GM23338 (cell line): Measurements from ENCODE around the gene FARS2. TPM values are rescaled to one million over a fixed set of nuclear protein-coding genes. Genes with fewer than 3 reads are reported as not detected.

Source experiments
- ATAC-seq: fragments of 200-7000 bp; cut with Tn5 transposase; 3 replicates; pipeline ENCODE4 v1.9.1; 2020
- DNase-seq: peaks from one replicate; pipeline ENCODE4 v3.0.0-alpha.2; 2015; ENCODE audit warnings: low spot score
- H2AFZ ChIP-seq: fragments of 200-600 bp; sonication (generic); 2 replicates; pipeline ENCODE4 v1.8.0; 2016; ENCODE audit warnings: antibody characterized with exemption, mild to moderate bottlenecking, moderate library complexity
- H3F3A ChIP-seq: fragments of 200-600 bp; sonication (generic); replicated peaks from 2 replicates; pipeline ENCODE4 v1.8.0; 2017; ENCODE audit warnings: antibody characterized with exemption, mixed run types, low read depth
- H3K27ac ChIP-seq: fragments of 200-600 bp; sonication (generic); 2 replicates; pipeline ENCODE4 v1.6.1; 2016; ENCODE audit warnings: low read depth
- H3K27me3 ChIP-seq: fragments of 200-600 bp; sonication (generic); 2 replicates; pipeline ENCODE4 v1.8.0; 2016; ENCODE audit warnings: mild to moderate bottlenecking, mixed run types, moderate library complexity; ENCODE audit not compliant: insufficient read depth
- H3K36me3 ChIP-seq: fragments of 200-600 bp; sonication (generic); 2 replicates; pipeline ENCODE4 v1.8.0; 2016; ENCODE audit warnings: mild to moderate bottlenecking; ENCODE audit not compliant: insufficient read depth
- H3K4me1 ChIP-seq: fragments of 200-600 bp; sonication (generic); 2 replicates; pipeline ENCODE4 v1.8.0; 2016; ENCODE audit warnings: mild to moderate bottlenecking, moderate library complexity; ENCODE audit not compliant: insufficient read depth
- H3K4me2 ChIP-seq: fragments of 200-600 bp; sonication (generic); 2 replicates; pipeline ENCODE4 v1.7.1; 2017; ENCODE audit warnings: mixed run types
- H3K4me3 ChIP-seq: fragments of 200-600 bp; sonication (generic); 2 replicates; pipeline ENCODE4 v1.6.1; 2016; ENCODE audit warnings: mixed run types
- H3K79me2 ChIP-seq: fragments of 200-600 bp; sonication (generic); replicated peaks from 2 replicates; pipeline ENCODE4 v1.8.0; 2017; ENCODE audit warnings: mild to moderate bottlenecking; ENCODE audit not compliant: insufficient read depth
- H3K9me2 ChIP-seq: fragments of 200-600 bp; sonication (generic); 2 replicates; pipeline ENCODE4 v1.8.0; 2017; ENCODE audit not compliant: insufficient read depth
- H4K20me1 ChIP-seq: fragments of 200-600 bp; sonication (generic); replicated peaks from 2 replicates; pipeline ENCODE4 v1.8.0; 2017; ENCODE audit warnings: mild to moderate bottlenecking; ENCODE audit not compliant: insufficient read depth
- H3K27ac Mint-ChIP-seq: 2 replicates; pipeline ENCODE4 v1.8.0; 2020; ENCODE audit warnings: inconsistent platforms, mild to moderate bottlenecking, moderate library complexity, mixed read lengths
- H3K27me3 Mint-ChIP-seq: 3 replicates; pipeline ENCODE4 v1.8.0; 2022; ENCODE audit warnings: low read depth, mild to moderate bottlenecking, moderate library complexity, mixed read lengths, inconsistent platforms; ENCODE audit not compliant: insufficient read depth, poor library complexity
- H3K36me3 Mint-ChIP-seq: 3 replicates; pipeline ENCODE4 v1.8.0; 2021; ENCODE audit warnings: low read depth, mild to moderate bottlenecking, inconsistent platforms, moderate library complexity, mixed read lengths
- H3K4me1 Mint-ChIP-seq: 3 replicates; pipeline ENCODE4 v1.8.0; 2020; ENCODE audit warnings: mild to moderate bottlenecking, inconsistent platforms, mixed read lengths
- H3K4me3 Mint-ChIP-seq: 3 replicates; pipeline ENCODE4 v1.8.0; 2021; ENCODE audit warnings: moderate library complexity, mild to moderate bottlenecking, inconsistent platforms, mixed read lengths
- H3K9me3 Mint-ChIP-seq: 3 replicates; pipeline ENCODE4 v1.8.0; 2020; ENCODE audit warnings: moderate library complexity, mild to moderate bottlenecking, inconsistent platforms, mixed read lengths
- CREB1 ChIP-seq: fragments of 250-450 bp; sonication (Bioruptor Pico); IDR thresholded peaks from 2 replicates; pipeline ENCODE4 v1.5.0; 2020; ENCODE audit warnings: low read depth, mild to moderate bottlenecking, moderate library complexity
- EZH2 ChIP-seq: fragments of 200-600 bp; sonication (generic); IDR thresholded peaks from one replicate; pipeline ENCODE4 v1.8.0; 2017; ENCODE audit warnings: antibody characterized with exemption, mild to moderate bottlenecking, low read depth; ENCODE audit not compliant: unreplicated experiment
- EZH2phosphoT487 ChIP-seq: fragments of 200-600 bp; sonication (generic); IDR thresholded peaks from one replicate; pipeline ENCODE4 v1.8.1; 2018; ENCODE audit warnings: antibody characterized with exemption; ENCODE audit not compliant: unreplicated experiment
- JUNB ChIP-seq: IDR thresholded peaks from one replicate; pipeline ENCODE4 v1.6.1; 2016; ENCODE audit warnings: antibody characterized with exemption; ENCODE audit not compliant: unreplicated experiment
- NANOG ChIP-seq: IDR thresholded peaks from 2 replicates; pipeline ENCODE4 v1.6.1; 2016; ENCODE audit warnings: antibody characterized with exemption, borderline replicate concordance
- POLR2AphosphoS5 ChIP-seq: IDR thresholded peaks from 2 replicates; pipeline ENCODE4 v1.6.1; 2016; ENCODE audit warnings: antibody characterized with exemption, low read depth
- STAT1 ChIP-seq: IDR thresholded peaks from one replicate; pipeline ENCODE4 v1.6.1; 2016; ENCODE audit warnings: antibody characterized with exemption; ENCODE audit not compliant: unreplicated experiment
- ZNF114 ChIP-seq: fragments of 250-450 bp; sonication (Bioruptor Pico); IDR thresholded peaks from 2 replicates; pipeline ENCODE4 v1.5.0; 2020; ENCODE audit warnings: mild to moderate bottlenecking, moderate library complexity
- ZNF331 ChIP-seq: fragments of 250-450 bp; sonication (Bioruptor Pico); IDR thresholded peaks from 2 replicates; pipeline ENCODE4 v1.5.0; 2020; ENCODE audit warnings: low read depth, mild to moderate bottlenecking, moderate library complexity
- polyA plus RNA-seq: library from polyadenylated mRNA; unstranded; fragments of >200 nt; fragmentation: Nextera tagmentation; extraction: Ambion mirVana; gene quantifications from 2 replicates; pipeline ENCODE4 v1.2.1, GENCODE V29; 2016
- total RNA-seq: library from RNA; depleted of rRNA; stranded (reverse); fragments of >200 nt; shearing (Covaris generic); gene quantifications from 2 replicates; pipeline ENCODE4 v1.2.3, GENCODE V29; 2014
- TF ChIP-seq, protein P1 (sequence below), 2 experiments: fragments of 200-600 bp in 1 of 2; sonication (generic) in 1 of 2; conservative IDR thresholded peaks; 2 replicates each; pipeline versions ENCODE4 v1.5.1 to v1.6.1; 2016 to 2017; ENCODE audit warnings: antibody characterized with exemption in 2 of 2, low read depth in 2 of 2, mild to moderate bottlenecking in 2 of 2, moderate library complexity in 1 of 2
- TF ChIP-seq, protein P2 (sequence below): IDR thresholded peaks from one replicate; pipeline ENCODE4 v1.6.1; 2018; ENCODE audit warnings: antibody characterized with exemption; ENCODE audit not compliant: unreplicated experiment
- TF ChIP-seq, protein P3 (sequence below): IDR thresholded peaks from 2 replicates; pipeline ENCODE4 v1.6.1; 2016; ENCODE audit warnings: antibody characterized with exemption

The FARS2 gene
- total and polyA plus RNA-seq, 2 experiments from 2014 or later: 7.6 to 19.0 TPM

DNA sequence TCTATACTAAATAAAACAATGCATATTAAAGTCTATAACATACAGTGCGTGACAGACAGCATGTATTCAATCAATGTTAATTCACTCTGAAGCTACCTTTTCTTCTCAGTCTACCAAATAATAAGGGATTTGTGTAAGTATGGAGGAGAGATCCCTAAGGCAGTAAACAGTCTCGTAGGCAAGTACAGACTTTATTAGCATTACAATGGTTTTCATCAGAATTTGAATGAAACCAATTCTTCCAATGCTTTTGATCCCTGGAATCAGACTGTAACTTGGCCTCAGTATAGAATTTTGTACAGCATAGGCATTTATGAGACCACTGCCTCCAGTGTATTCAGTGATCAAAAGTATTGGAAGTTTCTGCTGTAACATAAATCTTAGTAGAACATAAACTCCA is 20.1 kb upstream of the FARS2 start:
- Histone ChIP-seq H3K4me2 (peak overlapping the region; percentile 10; the same call in 1 of the 2 replicates), H3F3A (no peaks in the 10 kb centered on the region), H3K4me3 (no peak overlapping the region), H3K27me3 (no peaks in the 10 kb centered on the region), H4K20me1 (peaks cover 18% of the 10 kb centered on the region), H3K9me2 (no peaks in the 10 kb centered on the region), H3K36me3 (no peaks in the 10 kb centered on the region), H3K27ac (no peak overlapping the region), H3K4me1 (peaks cover 9% of the 10 kb centered on the region), H2AFZ (no peak overlapping the region), H3K79me2 (peaks cover 41% of the 10 kb centered on the region)
- Mint-ChIP-seq H3K4me3 (no peak overlapping the region), H3K27ac (no peak overlapping the region), H3K36me3 (peaks cover 3% of the 10 kb centered on the region; the same call in 1 of the 3 replicates), H3K4me1 (peaks cover 28% of the 10 kb centered on the region), H3K9me3 (no peaks in the 10 kb centered on the region), H3K27me3 (peaks cover 8% of the 10 kb centered on the region)
- DNase-seq: peak; percentile 67
- ATAC-seq: peak; percentile 65
- no peak for TF ChIP-seq EZH2
- no peak; the same call in 1 of the 2 replicates for TF ChIP-seq NANOG
- TF ChIP-seq EZH2phosphoT487: no peak
- TF ChIP-seq, protein P1, sequence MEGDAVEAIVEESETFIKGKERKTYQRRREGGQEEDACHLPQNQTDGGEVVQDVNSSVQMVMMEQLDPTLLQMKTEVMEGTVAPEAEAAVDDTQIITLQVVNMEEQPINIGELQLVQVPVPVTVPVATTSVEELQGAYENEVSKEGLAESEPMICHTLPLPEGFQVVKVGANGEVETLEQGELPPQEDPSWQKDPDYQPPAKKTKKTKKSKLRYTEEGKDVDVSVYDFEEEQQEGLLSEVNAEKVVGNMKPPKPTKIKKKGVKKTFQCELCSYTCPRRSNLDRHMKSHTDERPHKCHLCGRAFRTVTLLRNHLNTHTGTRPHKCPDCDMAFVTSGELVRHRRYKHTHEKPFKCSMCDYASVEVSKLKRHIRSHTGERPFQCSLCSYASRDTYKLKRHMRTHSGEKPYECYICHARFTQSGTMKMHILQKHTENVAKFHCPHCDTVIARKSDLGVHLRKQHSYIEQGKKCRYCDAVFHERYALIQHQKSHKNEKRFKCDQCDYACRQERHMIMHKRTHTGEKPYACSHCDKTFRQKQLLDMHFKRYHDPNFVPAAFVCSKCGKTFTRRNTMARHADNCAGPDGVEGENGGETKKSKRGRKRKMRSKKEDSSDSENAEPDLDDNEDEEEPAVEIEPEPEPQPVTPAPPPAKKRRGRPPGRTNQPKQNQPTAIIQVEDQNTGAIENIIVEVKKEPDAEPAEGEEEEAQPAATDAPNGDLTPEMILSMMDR (conservative IDR thresholded peaks at IDR 0.05; ENCODE audit: low read depth in 2 of 2): no peak
- no peak for TF ChIP-seq CREB1
- no peak for TF ChIP-seq ZNF114
- no peak for TF ChIP-seq ZNF331 (CRISPR knock-in tag)
- no peak for TF ChIP-seq POLR2AphosphoS5
- no peak for TF ChIP-seq STAT1
- TF ChIP-seq JUNB: no peak
- TF ChIP-seq, protein P2, sequence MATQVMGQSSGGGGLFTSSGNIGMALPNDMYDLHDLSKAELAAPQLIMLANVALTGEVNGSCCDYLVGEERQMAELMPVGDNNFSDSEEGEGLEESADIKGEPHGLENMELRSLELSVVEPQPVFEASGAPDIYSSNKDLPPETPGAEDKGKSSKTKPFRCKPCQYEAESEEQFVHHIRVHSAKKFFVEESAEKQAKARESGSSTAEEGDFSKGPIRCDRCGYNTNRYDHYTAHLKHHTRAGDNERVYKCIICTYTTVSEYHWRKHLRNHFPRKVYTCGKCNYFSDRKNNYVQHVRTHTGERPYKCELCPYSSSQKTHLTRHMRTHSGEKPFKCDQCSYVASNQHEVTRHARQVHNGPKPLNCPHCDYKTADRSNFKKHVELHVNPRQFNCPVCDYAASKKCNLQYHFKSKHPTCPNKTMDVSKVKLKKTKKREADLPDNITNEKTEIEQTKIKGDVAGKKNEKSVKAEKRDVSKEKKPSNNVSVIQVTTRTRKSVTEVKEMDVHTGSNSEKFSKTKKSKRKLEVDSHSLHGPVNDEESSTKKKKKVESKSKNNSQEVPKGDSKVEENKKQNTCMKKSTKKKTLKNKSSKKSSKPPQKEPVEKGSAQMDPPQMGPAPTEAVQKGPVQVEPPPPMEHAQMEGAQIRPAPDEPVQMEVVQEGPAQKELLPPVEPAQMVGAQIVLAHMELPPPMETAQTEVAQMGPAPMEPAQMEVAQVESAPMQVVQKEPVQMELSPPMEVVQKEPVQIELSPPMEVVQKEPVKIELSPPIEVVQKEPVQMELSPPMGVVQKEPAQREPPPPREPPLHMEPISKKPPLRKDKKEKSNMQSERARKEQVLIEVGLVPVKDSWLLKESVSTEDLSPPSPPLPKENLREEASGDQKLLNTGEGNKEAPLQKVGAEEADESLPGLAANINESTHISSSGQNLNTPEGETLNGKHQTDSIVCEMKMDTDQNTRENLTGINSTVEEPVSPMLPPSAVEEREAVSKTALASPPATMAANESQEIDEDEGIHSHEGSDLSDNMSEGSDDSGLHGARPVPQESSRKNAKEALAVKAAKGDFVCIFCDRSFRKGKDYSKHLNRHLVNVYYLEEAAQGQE: no peak

DNA sequence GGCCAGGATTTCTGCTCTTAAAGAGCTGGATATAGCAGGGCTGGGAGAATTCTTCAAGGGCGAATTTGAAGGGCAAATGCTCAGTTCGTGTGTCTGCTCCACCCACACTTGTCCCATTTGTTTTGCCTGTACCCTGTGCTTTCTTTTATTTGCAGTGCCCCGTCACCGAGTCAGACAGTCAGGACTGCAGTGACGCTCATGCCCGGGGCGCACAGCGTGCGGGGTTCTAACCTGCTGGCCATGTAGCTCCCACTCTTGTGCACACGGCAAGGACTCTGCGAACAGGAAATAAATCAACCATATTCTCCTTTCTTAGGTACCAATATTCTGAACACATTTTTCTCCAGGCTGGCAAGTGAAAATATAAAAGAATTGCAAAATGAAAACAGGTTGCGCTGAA is 18.2 kb upstream of the FARS2 start:
- no peak for DNase-seq
- H3K4me1 ChIP-seq: peaks cover 9% of the 10 kb centered on the region
- no peaks in the 10 kb centered on the region for H3K9me2 ChIP-seq
- Mint-ChIP-seq H3K27ac (no peak overlapping the region), H3K4me1 (peaks cover 32% of the 10 kb centered on the region), H3K36me3 (peaks cover 3% of the 10 kb centered on the region; the same call in 1 of the 3 replicates), H3K9me3 (no peaks in the 10 kb centered on the region), H3K27me3 (peaks cover 5% of the 10 kb centered on the region), H3K4me3 (no peak overlapping the region)
- TF ChIP-seq, protein P3, sequence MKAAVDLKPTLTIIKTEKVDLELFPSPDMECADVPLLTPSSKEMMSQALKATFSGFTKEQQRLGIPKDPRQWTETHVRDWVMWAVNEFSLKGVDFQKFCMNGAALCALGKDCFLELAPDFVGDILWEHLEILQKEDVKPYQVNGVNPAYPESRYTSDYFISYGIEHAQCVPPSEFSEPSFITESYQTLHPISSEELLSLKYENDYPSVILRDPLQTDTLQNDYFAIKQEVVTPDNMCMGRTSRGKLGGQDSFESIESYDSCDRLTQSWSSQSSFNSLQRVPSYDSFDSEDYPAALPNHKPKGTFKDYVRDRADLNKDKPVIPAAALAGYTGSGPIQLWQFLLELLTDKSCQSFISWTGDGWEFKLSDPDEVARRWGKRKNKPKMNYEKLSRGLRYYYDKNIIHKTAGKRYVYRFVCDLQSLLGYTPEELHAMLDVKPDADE: no peak
- TF ChIP-seq, protein P2: no peak
- no peak for TF ChIP-seq EZH2
- no peak overlapping the region for H3K27ac ChIP-seq
- no peak for ATAC-seq
- H3F3A ChIP-seq: no peaks in the 10 kb centered on the region
- no peak overlapping the region for H3K4me2 ChIP-seq
- peaks cover 54% of the 10 kb centered on the region for H3K79me2 ChIP-seq
- no peak overlapping the region for H3K4me3 ChIP-seq
- peaks cover 35% of the 10 kb centered on the region for H4K20me1 ChIP-seq
- H2AFZ ChIP-seq: no peak overlapping the region
- H3K36me3 ChIP-seq: no peaks in the 10 kb centered on the region
- H3K27me3 ChIP-seq: no peaks in the 10 kb centered on the region
